ENCODE data around the gene TEX38. TPM values are rescaled to one million over a fixed set of nuclear protein-coding genes. Genes with fewer than 3 reads are reported as not detected.
A peak's percentile ranks its signal among the peaks of the same experiment; 100 is the strongest.

TEX38 gene
- total and polyA plus RNA-seq, 3 donors from 2014 or later, result 150 to 432 (median 362) TPM

DNA sequence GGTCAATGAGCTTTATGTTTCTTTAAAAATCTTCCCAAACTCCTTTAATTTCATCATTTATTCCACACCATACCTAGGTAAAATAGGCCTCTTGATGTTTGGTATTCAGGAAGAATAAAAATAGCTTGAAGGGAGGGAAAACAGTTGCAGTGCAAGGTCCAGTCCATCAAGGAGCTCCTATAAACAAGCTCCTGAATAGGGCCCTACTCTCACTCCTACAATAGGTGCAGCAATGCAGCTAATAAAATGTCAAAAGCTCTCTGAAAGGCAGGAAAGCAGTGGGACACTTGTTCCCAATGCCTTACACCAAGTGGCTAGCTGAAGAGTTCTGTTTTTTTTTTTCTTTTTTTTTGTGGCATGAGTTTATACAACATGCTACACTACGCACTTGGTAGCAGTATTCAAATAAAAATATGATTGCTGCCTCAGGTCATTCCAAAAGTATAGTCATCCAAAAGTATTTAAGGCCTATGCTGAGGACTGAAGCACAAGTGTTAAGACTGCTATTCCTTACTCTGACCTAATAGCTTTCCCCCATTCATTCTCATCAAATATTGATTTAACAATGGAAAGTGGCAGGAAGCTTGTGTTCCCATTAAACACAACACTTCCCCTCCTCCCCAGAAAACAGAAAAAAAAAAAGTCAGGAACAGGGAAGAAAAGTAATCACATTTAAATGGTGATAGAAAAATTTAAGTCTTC is 9.8 kb downstream of the TEX38 start:
- DNase-seq, result no peak
- Histone ChIP-seq H3K36me3 (ENCODE audit: low read depth, missing control alignments) (no peaks in the 10 kb centered on the region), H3K27ac (no peak overlapping the region), H3K4me3 (no peak overlapping the region), H3K27me3 (no peaks in the 10 kb centered on the region), H3K9me3 (no peaks in the 10 kb centered on the region), H3K4me1 (no peaks in the 10 kb centered on the region)
- 88 to 100% methylated on average over 1 of the region's 1 CpG for WGBS, 2 donors
- TF ChIP-seq POLR2A (IDR thresholded peaks at IDR 0.05), result no peak
- TF ChIP-seq, protein P1, sequence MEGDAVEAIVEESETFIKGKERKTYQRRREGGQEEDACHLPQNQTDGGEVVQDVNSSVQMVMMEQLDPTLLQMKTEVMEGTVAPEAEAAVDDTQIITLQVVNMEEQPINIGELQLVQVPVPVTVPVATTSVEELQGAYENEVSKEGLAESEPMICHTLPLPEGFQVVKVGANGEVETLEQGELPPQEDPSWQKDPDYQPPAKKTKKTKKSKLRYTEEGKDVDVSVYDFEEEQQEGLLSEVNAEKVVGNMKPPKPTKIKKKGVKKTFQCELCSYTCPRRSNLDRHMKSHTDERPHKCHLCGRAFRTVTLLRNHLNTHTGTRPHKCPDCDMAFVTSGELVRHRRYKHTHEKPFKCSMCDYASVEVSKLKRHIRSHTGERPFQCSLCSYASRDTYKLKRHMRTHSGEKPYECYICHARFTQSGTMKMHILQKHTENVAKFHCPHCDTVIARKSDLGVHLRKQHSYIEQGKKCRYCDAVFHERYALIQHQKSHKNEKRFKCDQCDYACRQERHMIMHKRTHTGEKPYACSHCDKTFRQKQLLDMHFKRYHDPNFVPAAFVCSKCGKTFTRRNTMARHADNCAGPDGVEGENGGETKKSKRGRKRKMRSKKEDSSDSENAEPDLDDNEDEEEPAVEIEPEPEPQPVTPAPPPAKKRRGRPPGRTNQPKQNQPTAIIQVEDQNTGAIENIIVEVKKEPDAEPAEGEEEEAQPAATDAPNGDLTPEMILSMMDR (IDR thresholded peaks at IDR 0.05), result no peak
- intact Hi-C loops (cut with DNase I; ENCODE audit: low total_unique reads), result no loop called here

DNA sequence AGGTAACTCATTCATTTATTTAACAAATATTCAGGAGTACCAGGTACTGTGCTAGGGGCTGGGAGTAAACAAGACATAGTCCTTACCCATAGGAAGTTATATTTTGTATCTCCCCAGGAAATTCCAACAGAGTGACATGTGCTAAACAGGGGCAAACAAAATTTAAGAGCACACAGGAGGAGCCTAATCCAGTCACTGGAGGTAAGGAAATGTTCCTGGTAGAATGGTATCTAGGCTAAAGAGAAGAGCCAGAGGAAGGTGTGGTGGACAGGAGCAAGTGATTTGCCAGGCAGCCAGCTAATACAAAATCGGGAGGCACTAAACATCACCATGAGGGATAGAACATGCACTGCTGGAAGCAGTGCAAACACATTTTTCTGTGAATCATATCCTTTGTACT is 10.4 kb downstream of the TEX38 start:
- intact Hi-C loops (cut with DNase I; ENCODE audit: low total_unique reads), result no loop called here
- H3K4me3 ChIP-seq, result no peak overlapping the region
- H3K36me3 ChIP-seq (ENCODE audit: low read depth, missing control alignments), result no peaks in the 10 kb centered on the region
- H3K9me3 ChIP-seq, result no peaks in the 10 kb centered on the region
- TF ChIP-seq, protein P1 (IDR thresholded peaks at IDR 0.05), result no peak
- no peak for TF ChIP-seq POLR2A (IDR thresholded peaks at IDR 0.05)
- H3K27ac ChIP-seq, result no peak overlapping the region
- H3K4me1 ChIP-seq, result no peaks in the 10 kb centered on the region
- WGBS, 2 donors, result 59 to 70% methylated on average over 1 of the region's 1 CpG
- no peaks in the 10 kb centered on the region for H3K27me3 ChIP-seq
- DNase-seq, result no peak

GRCh38 chr1:46684670-46685069 is 13.0 kb downstream of the TEX38 start:
- TF ChIP-seq POLR2A (IDR thresholded peaks at IDR 0.05), result no peak
- TF ChIP-seq, protein P1 (IDR thresholded peaks at IDR 0.05), result no peak
- Histone ChIP-seq H3K36me3 (ENCODE audit: low read depth, missing control alignments) (no peaks in the 10 kb centered on the region), H3K27me3 (no peaks in the 10 kb centered on the region), H3K9me3 (no peaks in the 10 kb centered on the region), H3K4me1 (peaks cover 5% of the 10 kb centered on the region), H3K4me3 (no peak overlapping the region), H3K27ac (no peak overlapping the region)
- WGBS, 2 donors, result 94 to 95% methylated on average over 2 of the region's 2 CpGs
- intact Hi-C loops (cut with DNase I; ENCODE audit: low total_unique reads), result no loop called here
- DNase-seq, result no peak

- Histone ChIP-seq H3K4me3 (no peak overlapping the region), H3K4me1 (peaks cover 6% of the 10 kb centered on the region), H3K9me3 (no peaks in the 10 kb centered on the region), H3K36me3 (ENCODE audit: low read depth, missing control alignments) (no peaks in the 10 kb centered on the region), H3K27me3 (no peaks in the 10 kb centered on the region), H3K27ac (no peak overlapping the region)
- no peak for TF ChIP-seq POLR2A (IDR thresholded peaks at IDR 0.05)
- TF ChIP-seq, protein P1 (IDR thresholded peaks at IDR 0.05), result no peak
- WGBS, 2 donors, result 67 to 79% methylated on average over 1 of the region's 1 CpG
- intact Hi-C loops (cut with DNase I; ENCODE audit: low total_unique reads), result no loop called here
- DNase-seq, result no peak
Observed at GRCh38 chr1:46686255-46686654, 14.6 kb downstream of the TEX38 start.

GRCh38 chr1:46687093-46687659 is 15.5 kb downstream of the TEX38 start:
- no peaks in the 10 kb centered on the region for H3K9me3 ChIP-seq
- TF ChIP-seq, protein P1 (IDR thresholded peaks at IDR 0.05), result no peak
- TF ChIP-seq POLR2A (IDR thresholded peaks at IDR 0.05), result no peak
- H3K4me1 ChIP-seq, result peaks cover 10% of the 10 kb centered on the region
- intact Hi-C loops (cut with DNase I; ENCODE audit: low total_unique reads), result no loop called here
- H3K27me3 ChIP-seq, result no peaks in the 10 kb centered on the region
- WGBS, 2 donors, result 73 to 77% methylated on average over 2 of the region's 2 CpGs
- no peaks in the 10 kb centered on the region for H3K36me3 ChIP-seq (ENCODE audit: low read depth, missing control alignments)
- H3K4me3 ChIP-seq, result no peak overlapping the region
- H3K27ac ChIP-seq, result no peak overlapping the region
- DNase-seq, result peak; percentile 46
